PC-3 (cell line): Measurements from ENCODE around the gene ARFIP1. TPM values are rescaled to one million over a fixed set of nuclear protein-coding genes. Genes with fewer than 3 reads are reported as not detected.

Source experiments
- ATAC-seq: fragments of 200-7000 bp; cut with Tn5 transposase; 2 replicates; pipeline ENCODE4 v1.9.1; 2020; ENCODE audit warnings: mild to moderate bottlenecking, moderate library complexity
- BruUV-seq: library from RNA; stranded (reverse); fragments of 400-500 nt; replicated peaks from 2 replicates; lab custom pipeline; 2021; lab: Mats Ljungman, UMichigan
- CTCF ChIA-PET: fragments of 300-600 bp; sonication (Branson Sonifier 250); formaldehyde crosslinking; loops from one replicate; lab custom pipeline; 2022; ENCODE audit warnings: antibody characterized with exemption; lab: Charles Lee
- POLR2A ChIA-PET: fragments of 300-600 bp; sonication (Branson Sonifier 250); formaldehyde crosslinking; loops from one replicate; lab custom pipeline; 2022; ENCODE audit warnings: antibody characterized with exemption; ENCODE audit not compliant: unreplicated experiment; lab: Charles Lee
- DNase-seq: peaks from one replicate; pipeline ENCODE4 v3.0.0-alpha.2; 2015
- H2AFZ ChIP-seq: fragments of 300-600 bp; sonication (generic); 2 replicates; pipeline ENCODE4 v1.6.0; 2016; ENCODE audit warnings: antibody characterized with exemption, low read length
- H3F3A ChIP-seq: fragments of 300-600 bp; sonication (generic); one replicate; pipeline ENCODE4 v1.6.0; 2017; ENCODE audit warnings: antibody characterized with exemption, low read length, control low read depth, mild to moderate bottlenecking; ENCODE audit not compliant: unreplicated experiment
- H3K27ac ChIP-seq: fragments of 300-600 bp; sonication (generic); 2 replicates; pipeline ENCODE4 v1.5.1; 2016; ENCODE audit warnings: mild to moderate bottlenecking, low read length
- H3K27me3 ChIP-seq: fragments of 300-600 bp; sonication (generic); 2 replicates; pipeline ENCODE4 v1.6.1; 2016; ENCODE audit warnings: low read length, mixed read lengths
- H3K36me3 ChIP-seq: fragments of 300-600 bp; sonication (generic); 2 replicates; pipeline ENCODE4 v1.6.1; 2016; ENCODE audit warnings: low read depth, mixed run types, low read length, mixed read lengths
- H3K4me1 ChIP-seq: fragments of 300-600 bp; sonication (generic); 2 replicates; pipeline ENCODE4 v1.5.1; 2016; ENCODE audit warnings: low read length; ENCODE audit not compliant: insufficient read depth
- H3K4me2 ChIP-seq: fragments of 300-600 bp; sonication (generic); 2 replicates; pipeline ENCODE4 v1.6.0; 2016; ENCODE audit warnings: low read length
- H3K4me3 ChIP-seq: fragments of 300-600 bp; sonication (generic); 2 replicates; pipeline ENCODE4 v1.5.1; 2016; ENCODE audit warnings: mild to moderate bottlenecking, low read length, mixed read lengths
- H3K79me2 ChIP-seq: fragments of 300-600 bp; sonication (generic); 2 replicates; pipeline ENCODE4 v1.6.1; 2017; ENCODE audit warnings: low read length, mixed read lengths
- H3K9ac ChIP-seq: fragments of 300-600 bp; sonication (generic); 2 replicates; pipeline ENCODE4 v1.6.0; 2016; ENCODE audit warnings: mild to moderate bottlenecking, low read length
- H3K9me2 ChIP-seq: fragments of 300-600 bp; sonication (generic); replicated peaks from 2 replicates; pipeline ENCODE4 v1.6.1; 2016; ENCODE audit warnings: mixed run types, low read length, mixed read lengths
- H3K9me3 ChIP-seq: fragments of 300-600 bp; sonication (generic); 2 replicates; pipeline ENCODE4 v1.6.1; 2016; ENCODE audit warnings: low read length, mixed read lengths
- H4K20me1 ChIP-seq: fragments of 300-600 bp; sonication (generic); 2 replicates; pipeline ENCODE4 v1.6.1; 2016; ENCODE audit warnings: low read length, mixed read lengths
- EZH2 ChIP-seq: fragments of 300-600 bp; sonication (generic); IDR thresholded peaks from one replicate; pipeline ENCODE4 v1.6.1; 2017; ENCODE audit warnings: antibody characterized with exemption, mild to moderate bottlenecking, low read length; ENCODE audit not compliant: unreplicated experiment
- EZH2phosphoT487 ChIP-seq: fragments of 300-600 bp; sonication (generic); IDR thresholded peaks from 2 replicates; pipeline ENCODE4 v1.6.1; 2018; ENCODE audit warnings: mild to moderate bottlenecking, antibody characterized with exemption, low read length, borderline replicate concordance
- intact Hi-C: fragments of 100-400 bp; cut with micrococcal nuclease; formaldehyde crosslinking; loops from 2 replicates; pipeline ENCODE4 v1.9.0; 2023
- total RNA-seq: library from RNA; depleted of rRNA; stranded (reverse); fragments of >200 nt; gene quantifications from 2 replicates; pipeline ENCODE4 v1.2.3, GENCODE V29; 2014
- TF ChIP-seq, protein P1 (sequence below): fragments of 300-600 bp; sonication (generic); conservative IDR thresholded peaks from 2 replicates; pipeline ENCODE4 v1.5.1; 2017; ENCODE audit warnings: antibody characterized with exemption, low read depth, mild to moderate bottlenecking, low read length

The ARFIP1 gene
- total RNA-seq, 1 experiment from 2014 or later = 23.5 TPM

DNA sequence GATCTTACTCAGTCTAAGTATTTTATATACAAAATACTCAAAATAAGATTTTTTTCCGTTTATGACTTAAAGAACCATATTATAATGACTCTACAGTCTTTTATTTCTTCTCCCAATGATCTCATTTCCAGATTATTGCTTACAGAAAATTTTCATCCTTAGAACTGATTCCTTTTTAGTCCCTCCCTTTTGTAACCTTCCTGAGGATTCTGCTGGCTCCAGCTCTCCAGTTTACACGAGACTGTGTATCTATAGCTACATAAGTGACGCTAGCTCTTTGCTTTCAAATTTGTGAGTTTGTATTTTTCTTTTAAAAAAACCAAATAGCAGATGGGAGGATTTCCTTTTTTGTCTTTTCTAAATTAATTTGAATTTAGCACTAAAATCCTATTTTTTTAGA lies 180.3 kb downstream of the ARFIP1 start:
- H3K9me3 ChIP-seq = no peaks in the 10 kb centered on the region
- H4K20me1 ChIP-seq = no peaks in the 10 kb centered on the region
- H3K4me1 ChIP-seq = no peaks in the 10 kb centered on the region
- H3K4me3 ChIP-seq = no peak overlapping the region
- TF ChIP-seq EZH2phosphoT487 = no peak
- TF ChIP-seq, protein P1, sequence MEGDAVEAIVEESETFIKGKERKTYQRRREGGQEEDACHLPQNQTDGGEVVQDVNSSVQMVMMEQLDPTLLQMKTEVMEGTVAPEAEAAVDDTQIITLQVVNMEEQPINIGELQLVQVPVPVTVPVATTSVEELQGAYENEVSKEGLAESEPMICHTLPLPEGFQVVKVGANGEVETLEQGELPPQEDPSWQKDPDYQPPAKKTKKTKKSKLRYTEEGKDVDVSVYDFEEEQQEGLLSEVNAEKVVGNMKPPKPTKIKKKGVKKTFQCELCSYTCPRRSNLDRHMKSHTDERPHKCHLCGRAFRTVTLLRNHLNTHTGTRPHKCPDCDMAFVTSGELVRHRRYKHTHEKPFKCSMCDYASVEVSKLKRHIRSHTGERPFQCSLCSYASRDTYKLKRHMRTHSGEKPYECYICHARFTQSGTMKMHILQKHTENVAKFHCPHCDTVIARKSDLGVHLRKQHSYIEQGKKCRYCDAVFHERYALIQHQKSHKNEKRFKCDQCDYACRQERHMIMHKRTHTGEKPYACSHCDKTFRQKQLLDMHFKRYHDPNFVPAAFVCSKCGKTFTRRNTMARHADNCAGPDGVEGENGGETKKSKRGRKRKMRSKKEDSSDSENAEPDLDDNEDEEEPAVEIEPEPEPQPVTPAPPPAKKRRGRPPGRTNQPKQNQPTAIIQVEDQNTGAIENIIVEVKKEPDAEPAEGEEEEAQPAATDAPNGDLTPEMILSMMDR = no peak
- no peaks in the 10 kb centered on the region for H3F3A ChIP-seq
- no peaks in the 10 kb centered on the region for H3K36me3 ChIP-seq
- H3K9me2 ChIP-seq = no peaks in the 10 kb centered on the region
- H3K27ac ChIP-seq = no peak overlapping the region
- no peak overlapping the region for H2AFZ ChIP-seq
- H3K79me2 ChIP-seq = no peaks in the 10 kb centered on the region
- ATAC-seq = no peak
- no peak overlapping the region for H3K4me2 ChIP-seq
- no TSS peak for BruUV-seq
- CTCF ChIA-PET = no interaction called here
- no peaks in the 10 kb centered on the region for H3K27me3 ChIP-seq
- POLR2A ChIA-PET = no interaction called here
- intact Hi-C loops = loop anchor here (10.0 kb wide), 1 partner anchor 125 kb away; no protein-coding TSS in a partner anchor
- no peak for DNase-seq
- no peak overlapping the region for H3K9ac ChIP-seq

DNA sequence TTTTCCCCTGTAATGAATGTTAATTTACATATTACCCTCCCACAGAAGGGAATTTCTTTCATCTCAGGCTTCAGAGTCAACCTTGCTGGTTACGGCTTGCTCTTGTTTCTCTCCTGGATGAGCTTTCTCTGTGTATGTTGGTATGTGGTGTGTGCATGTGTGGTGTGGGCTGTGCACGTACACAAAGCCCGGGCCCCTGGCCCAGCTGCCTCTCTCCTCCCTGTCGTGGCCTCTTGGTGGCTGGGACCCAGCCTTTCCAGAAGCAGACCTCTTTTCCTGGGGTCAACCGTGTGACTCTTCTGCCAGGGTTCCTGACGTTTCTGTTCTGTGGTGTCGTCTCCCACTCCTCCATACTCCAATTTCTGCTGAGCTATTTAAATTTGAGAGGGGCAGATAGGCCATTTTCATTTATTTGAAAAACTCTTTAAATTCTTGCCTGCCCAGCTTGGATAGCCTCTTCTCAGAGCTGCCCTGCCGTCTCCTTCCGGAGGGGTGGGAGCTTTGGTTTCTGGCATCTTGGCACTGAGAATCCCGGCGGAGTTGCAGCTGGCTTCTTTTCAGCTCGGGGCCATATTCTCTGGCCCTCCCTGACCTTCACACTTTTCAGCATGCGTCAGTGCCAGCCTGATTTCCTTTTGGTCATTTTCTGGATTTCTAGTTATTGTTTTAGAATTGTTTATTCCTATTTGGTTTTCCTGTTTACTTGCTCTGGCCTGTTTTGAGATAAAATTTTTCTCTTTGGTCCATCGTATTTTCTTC lies 181.4 kb downstream of the ARFIP1 start:
- Histone ChIP-seq H3K27ac (no peak overlapping the region), H3F3A (no peaks in the 10 kb centered on the region), H3K4me2 (no peak overlapping the region), H4K20me1 (no peaks in the 10 kb centered on the region), H3K36me3 (no peaks in the 10 kb centered on the region), H2AFZ (no peak overlapping the region), H3K9me2 (no peaks in the 10 kb centered on the region), H3K4me1 (no peaks in the 10 kb centered on the region), H3K9me3 (no peaks in the 10 kb centered on the region), H3K27me3 (no peaks in the 10 kb centered on the region), H3K9ac (no peak overlapping the region), H3K79me2 (no peaks in the 10 kb centered on the region), H3K4me3 (no peak overlapping the region)
- ATAC-seq (no peak), DNase-seq (no peak)
- CTCF ChIA-PET = no interaction called here
- intact Hi-C loops = loop anchor here (10.0 kb wide), 1 partner anchor 124 kb away; no protein-coding TSS in a partner anchor
- BruUV-seq = no TSS peak
- no peak for TF ChIP-seq EZH2phosphoT487
- TF ChIP-seq EZH2 = no peak
- TF ChIP-seq, protein P1 = no peak
- POLR2A ChIA-PET = no interaction called here

DNA sequence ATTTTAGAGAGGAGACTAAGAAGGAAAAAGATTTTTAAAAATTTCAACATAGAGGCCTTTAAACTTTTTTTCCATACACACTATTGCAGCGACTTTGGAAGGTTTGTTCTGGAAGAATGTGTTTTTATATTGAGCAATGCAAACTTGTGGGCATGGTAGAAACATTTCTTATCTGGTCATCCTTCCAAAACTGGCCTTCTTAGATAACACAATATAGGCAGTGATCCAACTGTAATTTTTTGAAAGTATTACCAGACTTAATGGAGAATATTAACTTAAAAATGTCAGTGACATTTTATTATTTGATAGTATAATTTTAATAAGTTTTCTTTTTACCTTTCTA lies 182.0 kb downstream of the ARFIP1 start:
- no peak overlapping the region for H3K9ac ChIP-seq
- H3K4me1 ChIP-seq = no peaks in the 10 kb centered on the region
- DNase-seq (no peak), ATAC-seq (no peak)
- ChIA-PET CTCF (no interaction called here), POLR2A (no interaction called here)
- H4K20me1 ChIP-seq = no peaks in the 10 kb centered on the region
- H3K79me2 ChIP-seq = no peaks in the 10 kb centered on the region
- no peaks in the 10 kb centered on the region for H3K9me3 ChIP-seq
- no peaks in the 10 kb centered on the region for H3K9me2 ChIP-seq
- H3K4me3 ChIP-seq = no peak overlapping the region
- no peak overlapping the region for H3K4me2 ChIP-seq
- intact Hi-C loops = loop anchor here (10.0 kb wide), 1 partner anchor 123 kb away; no protein-coding TSS in a partner anchor
- no peak overlapping the region for H2AFZ ChIP-seq
- H3K27me3 ChIP-seq = no peaks in the 10 kb centered on the region
- no TSS peak for BruUV-seq
- no peaks in the 10 kb centered on the region for H3K36me3 ChIP-seq
- H3F3A ChIP-seq = no peaks in the 10 kb centered on the region
- TF ChIP-seq, protein P1 = no peak
- TF ChIP-seq EZH2 (no peak), EZH2phosphoT487 (no peak)
- H3K27ac ChIP-seq = no peak overlapping the region
